Caco-2 (cell line): ENCODE results near the gene TMEM143. TPM values are rescaled to one million over a fixed set of nuclear protein-coding genes. Genes with fewer than 3 reads are reported as not detected.

Experiments used
- BruUV-seq: library from RNA; stranded (reverse); fragments of 400-500 nt; replicated peaks from 2 replicates; lab custom pipeline; 2021; lab: Mats Ljungman, UMichigan
- CTCF ChIA-PET: fragments of 300-600 bp; sonication (Branson Sonifier 250); formaldehyde crosslinking; loops from one replicate; lab custom pipeline; 2022; ENCODE audit warnings: antibody characterized with exemption; lab: Charles Lee
- POLR2A ChIA-PET: fragments of 300-600 bp; sonication (Branson Sonifier 250); formaldehyde crosslinking; loops from one replicate; lab custom pipeline; 2022; ENCODE audit warnings: antibody characterized with exemption; lab: Charles Lee
- DNase-seq, 2 experiments: peaks; one replicate each; pipeline versions ENCODE4 v3.0.0 to v3.0.0-alpha.2; 2020 to 2022
- H3K27me3 ChIP-seq: replicated peaks from 2 replicates; pipeline ENCODE4 v1.6.0; 2011; ENCODE audit warnings: low read length; ENCODE audit not compliant: control insufficient read depth, insufficient read depth
- H3K36me3 ChIP-seq: 2 replicates; pipeline ENCODE4 v1.5.1; 2011; ENCODE audit warnings: low read length; ENCODE audit not compliant: control insufficient read depth, insufficient read depth
- H3K4me1 ChIP-seq: fragments of 250-450 bp; sonication (Bioruptor Pico); 2 replicates; pipeline ENCODE4 v1.5.1; 2020; ENCODE audit warnings: mild to moderate bottlenecking
- H3K4me3 ChIP-seq: 2 replicates; pipeline ENCODE4 v1.5.1; 2011; ENCODE audit warnings: low read depth, mild to moderate bottlenecking, control low read depth, low read length
- H3K9me3 ChIP-seq: fragments of 250-450 bp; sonication (Bioruptor Pico); 2 replicates; pipeline ENCODE4 v1.5.1; 2020; ENCODE audit warnings: mild to moderate bottlenecking, moderate library complexity
- H3K27ac Mint-ChIP-seq: one replicate; pipeline ENCODE4 v1.8.0; 2022; ENCODE audit warnings: mixed read lengths; ENCODE audit not compliant: unreplicated experiment
- H3K27me3 Mint-ChIP-seq: one replicate; pipeline ENCODE4 v1.8.0; 2022; ENCODE audit warnings: mixed read lengths; ENCODE audit not compliant: insufficient read depth, unreplicated experiment
- H3K36me3 Mint-ChIP-seq: one replicate; pipeline ENCODE4 v1.8.0; 2022; ENCODE audit warnings: mild to moderate bottlenecking, mixed read lengths; ENCODE audit not compliant: insufficient read depth, unreplicated experiment
- H3K4me1 Mint-ChIP-seq: one replicate; pipeline ENCODE4 v1.8.0; 2022; ENCODE audit warnings: low read depth, mixed read lengths; ENCODE audit not compliant: unreplicated experiment
- H3K4me3 Mint-ChIP-seq: one replicate; pipeline ENCODE4 v1.8.0; 2022; ENCODE audit warnings: mild to moderate bottlenecking, moderate library complexity, mixed read lengths; ENCODE audit not compliant: unreplicated experiment
- H3K9me3 Mint-ChIP-seq: one replicate; pipeline ENCODE4 v1.8.0; 2022; ENCODE audit warnings: mixed read lengths; ENCODE audit not compliant: unreplicated experiment
- CTCF ChIP-seq, 2 experiments: fragments of 200-600 bp in 1 of 2; IDR thresholded peaks; 1 replicate in 1 of 2; 2 replicates in 1 of 2; pipeline versions ENCODE4 v1.5.1 to v1.8.0; 2011 to 2022; ENCODE audit warnings: antibody characterized with exemption in 1 of 2, control low read depth in 1 of 2, inconsistent platforms in 1 of 2, low read depth in 1 of 2, low read length in 1 of 2, mild to moderate bottlenecking in 1 of 2, moderate library complexity in 1 of 2; ENCODE audit not compliant: insufficient read depth in 1 of 2, severe bottlenecking in 1 of 2, unreplicated experiment in 1 of 2
- intact Hi-C: fragments of 100-400 bp; cut with micrococcal nuclease; formaldehyde crosslinking; loops from one replicate; pipeline ENCODE4 v1.10.0; 2022; ENCODE audit not compliant: unreplicated experiment
- total RNA-seq: library from RNA; stranded (reverse); gene quantifications from 2 replicates; pipeline ENCODE4 v1.2.3, GENCODE V29; 2022

TMEM143 gene
- total RNA-seq, 1 experiment from 2014 or later = 24.4 TPM

GRCh38 chr19:48397263-48398101 lies 33.7 kb upstream of the TMEM143 start:
- ChIA-PET POLR2A (no interaction called here), CTCF (no interaction called here)
- Histone ChIP-seq H3K36me3 (no peaks in the 10 kb centered on the region), H3K27me3 (no peaks in the 10 kb centered on the region), H3K4me1 (peaks cover 46% of the 10 kb centered on the region), H3K9me3 (no peaks in the 10 kb centered on the region), H3K4me3 (peak overlapping the region; percentile 51)
- intact Hi-C loops = loop anchor here (2.0 kb wide), 2 partner anchors 17 to 33 kb away; partner anchors contain the start of gene SYNGR4
- peaks cover 10% of the 10 kb centered on the region for H3K9me3 Mint-ChIP-seq
- BruUV-seq = TSS peak; percentile 40
- H3K4me3 Mint-ChIP-seq = peak overlapping the region; percentile 83
- peak overlapping the region; percentile 67 for H3K27ac Mint-ChIP-seq
- TF ChIP-seq CTCF (IDR thresholded peaks at IDR 0.05; ENCODE audit: insufficient read depth in 1 of 2, low read depth in 1 of 2, low read length in 1 of 2, severe bottlenecking in 1 of 2, unreplicated experiment in 1 of 2) = no peak
- no peak for DNase-seq
- H3K36me3 Mint-ChIP-seq = peaks cover 33% of the 10 kb centered on the region
- H3K27me3 Mint-ChIP-seq = no peaks in the 10 kb centered on the region
- peaks cover 56% of the 10 kb centered on the region for H3K4me1 Mint-ChIP-seq

GRCh38 chr19:48396824-48397176 lies 33.1 kb upstream of the TMEM143 start:
- Mint-ChIP-seq H3K4me1 (peaks cover 54% of the 10 kb centered on the region), H3K4me3 (peak overlapping the region; percentile 83), H3K27me3 (no peaks in the 10 kb centered on the region), H3K36me3 (peaks cover 40% of the 10 kb centered on the region), H3K27ac (no peak overlapping the region), H3K9me3 (peaks cover 10% of the 10 kb centered on the region)
- POLR2A ChIA-PET = no interaction called here
- H3K27me3 ChIP-seq = no peaks in the 10 kb centered on the region
- H3K9me3 ChIP-seq = no peaks in the 10 kb centered on the region
- BruUV-seq = no TSS peak
- intact Hi-C loops = no loop called here
- CTCF ChIA-PET = no interaction called here
- no peaks in the 10 kb centered on the region for H3K36me3 ChIP-seq
- peaks cover 47% of the 10 kb centered on the region for H3K4me1 ChIP-seq
- no peak overlapping the region for H3K4me3 ChIP-seq
- DNase-seq = no peak
- no peak for TF ChIP-seq CTCF (IDR thresholded peaks at IDR 0.05; ENCODE audit: insufficient read depth in 1 of 2, low read depth in 1 of 2, low read length in 1 of 2, severe bottlenecking in 1 of 2, unreplicated experiment in 1 of 2)

GRCh38 chr19:48396016-48396823 lies 32.5 kb upstream of the TMEM143 start:
- Mint-ChIP-seq H3K4me1 (peaks cover 54% of the 10 kb centered on the region), H3K36me3 (peaks cover 46% of the 10 kb centered on the region), H3K4me3 (peak overlapping the region; percentile 66), H3K27me3 (no peaks in the 10 kb centered on the region), H3K9me3 (peaks cover 10% of the 10 kb centered on the region), H3K27ac (no peak overlapping the region)
- Histone ChIP-seq H3K36me3 (no peaks in the 10 kb centered on the region), H3K4me1 (peaks cover 47% of the 10 kb centered on the region), H3K9me3 (no peaks in the 10 kb centered on the region), H3K27me3 (no peaks in the 10 kb centered on the region), H3K4me3 (no peak overlapping the region)
- no TSS peak for BruUV-seq
- no peak for TF ChIP-seq CTCF (IDR thresholded peaks at IDR 0.05; ENCODE audit: insufficient read depth in 1 of 2, low read depth in 1 of 2, low read length in 1 of 2, severe bottlenecking in 1 of 2, unreplicated experiment in 1 of 2)
- POLR2A ChIA-PET = interaction anchor here (0.5 kb wide), 1 partner anchor 1171 kb away, joined by 4 read pairs; no protein-coding TSS in a partner anchor
- peak in 1 of 2 experiments; percentile 61 for DNase-seq
- intact Hi-C loops = no loop called here
- CTCF ChIA-PET = no interaction called here
